ENCODE measurements around the gene NEURL1.

Gene NEURL1

GRCh38 chr10:103506061-103506460, 12.6 kb downstream of the NEURL1 start:
- H2BK120ac ChIP-seq (ENCODE audit: insufficient read depth, low read length, poor library complexity): no peak overlapping the region
- H4K8ac ChIP-seq (ENCODE audit: low read depth, low read length): no peak overlapping the region
- H2BK5ac ChIP-seq (ENCODE audit: low read depth, low read length, poor library complexity): no peak overlapping the region
- no peak overlapping the region for H2AFZ ChIP-seq (ENCODE audit: insufficient read depth, low read length, poor library complexity)
- H3K27me3 ChIP-seq (ENCODE audit: insufficient read depth, low read length): no peaks in the 10 kb centered on the region
- peaks cover 5 to 10% of the 10 kb centered on the region in 2 experiments for H3K4me1 ChIP-seq (ENCODE audit: control insufficient read depth in 1 of 2, insufficient read depth in 2 of 2, low read length in 2 of 2)
- H3K18ac ChIP-seq (ENCODE audit: low read length): no peak overlapping the region
- no peaks in the 10 kb centered on the region for H3K9me3 ChIP-seq (ENCODE audit: insufficient read depth, low read depth, low read length)
- H2AK5ac ChIP-seq (ENCODE audit: low read length): no peak overlapping the region
- no peak overlapping the region for H2BK12ac ChIP-seq (ENCODE audit: low read length)
- no CpG with 5 or more reads among the region's 4 CpGs for WGBS (ENCODE audit: extremely low coverage, insufficient coverage, insufficient read length)
- H3K9ac ChIP-seq (ENCODE audit: low read length): no peak overlapping the region
- no peak overlapping the region for H4K12ac ChIP-seq (ENCODE audit: low read depth, low read length)
- H3K14ac ChIP-seq (ENCODE audit: low read length): no peak overlapping the region
- H3K23ac ChIP-seq (ENCODE audit: low read length): no peak overlapping the region
- no peak for DNase-seq
- no peaks in the 10 kb centered on the region for H3K79me2 ChIP-seq (ENCODE audit: control insufficient read depth, insufficient read depth, low read length, poor library complexity)
- no peak overlapping the region for H3K27ac ChIP-seq (ENCODE audit: low read depth, low read length)
- H3K4me3 ChIP-seq (ENCODE audit: low read depth, low read length): no peak overlapping the region
- H3K4ac ChIP-seq (ENCODE audit: low read depth, low read length): no peak overlapping the region
- H4K91ac ChIP-seq (ENCODE audit: low read depth, low read length): no peak overlapping the region
- H3K36me3 ChIP-seq (ENCODE audit: control insufficient read depth in 1 of 2, insufficient read depth in 2 of 2, low read length in 2 of 2): no peaks in the 10 kb centered on the region
- H3K4me2 ChIP-seq (ENCODE audit: low read length): no peak overlapping the region
- no peaks in the 10 kb centered on the region for H3K79me1 ChIP-seq (ENCODE audit: low read length)

- Histone ChIP-seq H2AK5ac (ENCODE audit: low read length) (no peak overlapping the region), H3K4me2 (ENCODE audit: low read length) (no peak overlapping the region), H2BK5ac (ENCODE audit: low read depth, low read length, poor library complexity) (no peak overlapping the region), H3K9me3 (ENCODE audit: insufficient read depth, low read depth, low read length) (no peaks in the 10 kb centered on the region), H3K18ac (ENCODE audit: low read length) (no peak overlapping the region), H3K14ac (ENCODE audit: low read length) (no peak overlapping the region), H3K9ac (ENCODE audit: low read length) (no peak overlapping the region), H2BK12ac (ENCODE audit: low read length) (no peak overlapping the region), H3K36me3 (ENCODE audit: control insufficient read depth in 1 of 2, insufficient read depth in 2 of 2, low read length in 2 of 2) (no peaks in the 10 kb centered on the region), H3K27me3 (ENCODE audit: insufficient read depth, low read length) (no peaks in the 10 kb centered on the region), H4K91ac (ENCODE audit: low read depth, low read length) (no peak overlapping the region), H2AFZ (ENCODE audit: insufficient read depth, low read length, poor library complexity) (no peak overlapping the region), H3K23ac (ENCODE audit: low read length) (no peak overlapping the region), H4K8ac (ENCODE audit: low read depth, low read length) (no peak overlapping the region), H3K4ac (ENCODE audit: low read depth, low read length) (no peak overlapping the region), H3K79me2 (ENCODE audit: control insufficient read depth, insufficient read depth, low read length, poor library complexity) (no peaks in the 10 kb centered on the region), H3K4me3 (ENCODE audit: low read depth, low read length) (no peak overlapping the region), H4K12ac (ENCODE audit: low read depth, low read length) (no peak overlapping the region), H3K4me1 (ENCODE audit: control insufficient read depth in 1 of 2, insufficient read depth in 2 of 2, low read length in 2 of 2) (peaks cover 10 to 16% of the 10 kb centered on the region in 2 experiments), H3K27ac (ENCODE audit: low read depth, low read length) (no peak overlapping the region), H3K79me1 (ENCODE audit: low read length) (peaks cover 2% of the 10 kb centered on the region), H2BK120ac (ENCODE audit: insufficient read depth, low read length, poor library complexity) (no peak overlapping the region)
- no CpG with 5 or more reads among the region's 10 CpGs for WGBS (ENCODE audit: extremely low coverage, insufficient coverage, insufficient read length)
- no peak for DNase-seq
Measured at GRCh38 chr10:103507235-103508191, 14.0 kb downstream of the NEURL1 start.

- no peak overlapping the region for H2AK5ac ChIP-seq (ENCODE audit: low read length)
- H4K91ac ChIP-seq (ENCODE audit: low read depth, low read length): no peak overlapping the region
- H3K23ac ChIP-seq (ENCODE audit: low read length): no peak overlapping the region
- no peak overlapping the region for H3K4me3 ChIP-seq (ENCODE audit: low read depth, low read length)
- H2BK12ac ChIP-seq (ENCODE audit: low read length): no peak overlapping the region
- H3K79me1 ChIP-seq (ENCODE audit: low read length): peaks cover 13% of the 10 kb centered on the region
- H4K8ac ChIP-seq (ENCODE audit: low read depth, low read length): no peak overlapping the region
- no peak overlapping the region for H2AFZ ChIP-seq (ENCODE audit: insufficient read depth, low read length, poor library complexity)
- H3K18ac ChIP-seq (ENCODE audit: low read length): no peak overlapping the region
- H3K9me3 ChIP-seq (ENCODE audit: insufficient read depth, low read depth, low read length): no peaks in the 10 kb centered on the region
- no peaks in the 10 kb centered on the region for H3K36me3 ChIP-seq (ENCODE audit: control insufficient read depth in 1 of 2, insufficient read depth in 2 of 2, low read length in 2 of 2)
- H3K14ac ChIP-seq (ENCODE audit: low read length): no peak overlapping the region
- no CpG with 5 or more reads among the region's 8 CpGs for WGBS (ENCODE audit: extremely low coverage, insufficient coverage, insufficient read length)
- no peak overlapping the region for H3K9ac ChIP-seq (ENCODE audit: low read length)
- H2BK120ac ChIP-seq (ENCODE audit: insufficient read depth, low read length, poor library complexity): no peak overlapping the region
- no peak overlapping the region for H3K4ac ChIP-seq (ENCODE audit: low read depth, low read length)
- H3K79me2 ChIP-seq (ENCODE audit: control insufficient read depth, insufficient read depth, low read length, poor library complexity): no peaks in the 10 kb centered on the region
- peaks cover 22% of the 10 kb centered on the region in 2 experiments for H3K4me1 ChIP-seq (ENCODE audit: control insufficient read depth in 1 of 2, insufficient read depth in 2 of 2, low read length in 2 of 2)
- DNase-seq: no peak
- no peak overlapping the region for H3K4me2 ChIP-seq (ENCODE audit: low read length)
- H3K27ac ChIP-seq (ENCODE audit: low read depth, low read length): no peak overlapping the region
- H4K12ac ChIP-seq (ENCODE audit: low read depth, low read length): no peak overlapping the region
- H3K27me3 ChIP-seq (ENCODE audit: insufficient read depth, low read length): no peaks in the 10 kb centered on the region
- H2BK5ac ChIP-seq (ENCODE audit: low read depth, low read length, poor library complexity): no peak overlapping the region
Measured at GRCh38 chr10:103510046-103510685, 16.7 kb downstream of the NEURL1 start.

GRCh38 chr10:103510791-103511752, 17.6 kb downstream of the NEURL1 start:
- H3K4me1 ChIP-seq (ENCODE audit: control insufficient read depth in 1 of 2, insufficient read depth in 2 of 2, low read length in 2 of 2): peaks cover 22% of the 10 kb centered on the region in 2 experiments
- no CpG with 5 or more reads among the region's 10 CpGs for whole genome bisulfite sequencing (ENCODE audit: extremely low coverage, insufficient coverage, insufficient read length)
- no peak overlapping the region for H2AK5ac ChIP-seq (ENCODE audit: low read length)
- H3K36me3 ChIP-seq (ENCODE audit: control insufficient read depth in 1 of 2, insufficient read depth in 2 of 2, low read length in 2 of 2): no peaks in the 10 kb centered on the region
- no peak overlapping the region for H3K4ac ChIP-seq (ENCODE audit: low read depth, low read length)
- no peak overlapping the region for H2BK5ac ChIP-seq (ENCODE audit: low read depth, low read length, poor library complexity)
- H4K12ac ChIP-seq (ENCODE audit: low read depth, low read length): no peak overlapping the region
- H3K4me3 ChIP-seq (ENCODE audit: low read depth, low read length): no peak overlapping the region
- no peak overlapping the region for H2BK120ac ChIP-seq (ENCODE audit: insufficient read depth, low read length, poor library complexity)
- no peak overlapping the region for H4K8ac ChIP-seq (ENCODE audit: low read depth, low read length)
- H2AFZ ChIP-seq (ENCODE audit: insufficient read depth, low read length, poor library complexity): no peak overlapping the region
- peaks cover 13% of the 10 kb centered on the region for H3K79me1 ChIP-seq (ENCODE audit: low read length)
- no peak for DNase-seq
- no peak overlapping the region for H3K18ac ChIP-seq (ENCODE audit: low read length)
- H3K79me2 ChIP-seq (ENCODE audit: control insufficient read depth, insufficient read depth, low read length, poor library complexity): no peaks in the 10 kb centered on the region
- H3K27me3 ChIP-seq (ENCODE audit: insufficient read depth, low read length): no peaks in the 10 kb centered on the region
- no peak overlapping the region for H2BK12ac ChIP-seq (ENCODE audit: low read length)
- no peak overlapping the region for H3K14ac ChIP-seq (ENCODE audit: low read length)
- no peaks in the 10 kb centered on the region for H3K9me3 ChIP-seq (ENCODE audit: insufficient read depth, low read depth, low read length)
- no peak overlapping the region for H3K9ac ChIP-seq (ENCODE audit: low read length)
- H3K27ac ChIP-seq (ENCODE audit: low read depth, low read length): no peak overlapping the region
- H3K4me2 ChIP-seq (ENCODE audit: low read length): no peak overlapping the region
- no peak overlapping the region for H4K91ac ChIP-seq (ENCODE audit: low read depth, low read length)
- H3K23ac ChIP-seq (ENCODE audit: low read length): no peak overlapping the region

Measured in trophoblast cell (in vitro differentiated cells and primary cell).